Measurements from ENCODE around the gene LSM12.

Gene LSM12

DNA sequence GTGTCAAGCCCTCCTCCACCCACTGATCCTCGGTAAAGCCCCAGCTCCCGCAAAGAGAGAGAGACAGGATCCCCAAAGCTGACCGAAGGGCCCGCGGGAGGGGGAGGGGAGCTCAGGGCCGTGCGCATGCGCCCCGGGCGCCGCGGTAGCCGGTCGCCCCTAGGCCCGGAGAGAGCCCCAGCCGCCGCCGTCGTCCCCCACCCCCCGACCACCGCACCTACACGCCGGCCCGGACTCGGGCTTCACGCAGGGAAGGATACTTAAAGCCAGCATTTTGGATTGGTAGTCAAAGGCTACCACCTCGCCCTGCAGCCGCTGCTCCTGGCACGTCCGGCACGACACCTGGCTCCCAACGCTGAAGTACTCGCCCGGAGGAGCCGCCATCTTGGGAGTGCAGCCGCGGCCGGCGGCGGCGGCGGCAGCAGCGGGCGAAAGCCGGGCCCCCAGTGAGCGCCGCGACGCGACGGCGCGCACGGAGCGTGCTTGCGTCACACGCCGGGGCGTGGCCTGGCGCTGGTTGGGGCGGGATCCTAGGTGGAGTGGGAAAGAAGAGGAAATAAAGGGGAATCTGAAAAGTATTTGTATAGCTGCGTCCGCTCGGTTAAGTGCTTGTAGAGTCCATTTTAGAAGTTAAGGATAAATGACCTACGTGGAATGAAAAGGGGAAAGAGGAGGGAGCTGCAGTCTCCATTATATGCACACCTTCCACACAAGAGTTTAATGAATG is at the start of gene LSM12:
Gene LSM12, minus strand, starts transcription at position 468 of the 727 bp plus-strand sequence. Its CDS starts 84 bp downstream, at position 384.
- H3K9ac ChIP-seq (ENCODE audit: low read length): peak within 1 kb of the TSS; percentile 92
- no peaks in the 10 kb centered on the region for H3K9me3 ChIP-seq (ENCODE audit: control insufficient read depth, low read length)
- peaks cover 14% of the 10 kb centered on the region for H3K4me1 ChIP-seq (ENCODE audit: control insufficient read depth, insufficient read depth, low read length)
- peaks cover 18% of the 10 kb centered on the region for H3K36me3 ChIP-seq (ENCODE audit: control insufficient read depth, insufficient read depth, low read length, severe bottlenecking)
- H3K27me3 ChIP-seq (replicated peaks; ENCODE audit: control insufficient read depth, insufficient read depth, low read length): no peaks in the 10 kb centered on the region
- DNase-seq (ENCODE audit: low read depth): peak; percentile 96
- peak within 1 kb of the TSS; percentile 81 for H3K4me3 ChIP-seq (ENCODE audit: low read length)

DNA sequence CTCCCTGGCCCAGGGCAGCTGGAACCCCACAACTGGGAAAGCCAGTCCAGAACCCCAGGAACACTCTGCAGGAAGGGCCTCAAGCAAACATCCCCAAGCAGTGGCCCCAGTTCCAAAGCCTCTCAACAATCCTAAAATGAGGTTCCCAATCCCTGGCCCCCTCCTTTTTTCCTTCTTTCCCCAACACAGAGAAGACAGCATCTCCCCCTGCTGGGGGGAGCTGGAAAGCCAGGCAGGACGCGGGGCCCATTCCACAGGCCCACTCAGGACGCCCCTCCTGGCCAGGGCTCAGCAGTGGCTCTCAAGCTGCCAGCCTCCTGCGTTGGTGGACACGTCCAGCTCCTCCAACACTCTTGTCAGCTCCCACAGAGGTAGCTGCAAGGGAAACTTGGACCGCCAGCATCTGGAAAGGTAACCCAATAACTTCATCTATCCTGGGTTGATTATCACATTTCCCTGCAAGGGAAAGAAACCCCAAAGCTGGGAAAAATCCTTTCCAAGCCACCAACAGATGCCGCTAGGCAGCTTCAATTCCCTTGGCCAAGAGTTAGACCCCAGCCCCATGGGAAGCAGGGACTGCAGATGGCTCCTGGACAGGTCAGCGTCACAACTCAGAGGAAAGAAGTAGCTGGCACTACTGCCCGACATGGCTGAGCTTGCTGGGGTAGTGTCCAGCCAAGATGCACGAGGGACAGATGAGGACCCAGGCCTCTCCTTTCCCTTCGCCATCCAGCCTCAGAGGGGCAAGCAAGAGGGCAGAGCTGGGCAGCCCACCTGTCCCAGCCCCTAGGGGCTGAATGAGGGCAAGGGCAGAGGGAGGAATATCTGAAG is 49.3 kb upstream of the LSM12 start:
- Histone ChIP-seq H3K9ac (ENCODE audit: low read length) (peak overlapping the region; percentile 21), H3K36me3 (ENCODE audit: control insufficient read depth, insufficient read depth, low read length, severe bottlenecking) (peaks cover 16% of the 10 kb centered on the region), H3K27me3 (replicated peaks; ENCODE audit: control insufficient read depth, insufficient read depth, low read length) (no peaks in the 10 kb centered on the region), H3K4me1 (ENCODE audit: control insufficient read depth, insufficient read depth, low read length) (peaks cover 17% of the 10 kb centered on the region), H3K4me3 (ENCODE audit: low read length) (no peak overlapping the region), H3K9me3 (ENCODE audit: control insufficient read depth, low read length) (no peaks in the 10 kb centered on the region)
- peak; percentile 76 for DNase-seq (ENCODE audit: low read depth)

DNA sequence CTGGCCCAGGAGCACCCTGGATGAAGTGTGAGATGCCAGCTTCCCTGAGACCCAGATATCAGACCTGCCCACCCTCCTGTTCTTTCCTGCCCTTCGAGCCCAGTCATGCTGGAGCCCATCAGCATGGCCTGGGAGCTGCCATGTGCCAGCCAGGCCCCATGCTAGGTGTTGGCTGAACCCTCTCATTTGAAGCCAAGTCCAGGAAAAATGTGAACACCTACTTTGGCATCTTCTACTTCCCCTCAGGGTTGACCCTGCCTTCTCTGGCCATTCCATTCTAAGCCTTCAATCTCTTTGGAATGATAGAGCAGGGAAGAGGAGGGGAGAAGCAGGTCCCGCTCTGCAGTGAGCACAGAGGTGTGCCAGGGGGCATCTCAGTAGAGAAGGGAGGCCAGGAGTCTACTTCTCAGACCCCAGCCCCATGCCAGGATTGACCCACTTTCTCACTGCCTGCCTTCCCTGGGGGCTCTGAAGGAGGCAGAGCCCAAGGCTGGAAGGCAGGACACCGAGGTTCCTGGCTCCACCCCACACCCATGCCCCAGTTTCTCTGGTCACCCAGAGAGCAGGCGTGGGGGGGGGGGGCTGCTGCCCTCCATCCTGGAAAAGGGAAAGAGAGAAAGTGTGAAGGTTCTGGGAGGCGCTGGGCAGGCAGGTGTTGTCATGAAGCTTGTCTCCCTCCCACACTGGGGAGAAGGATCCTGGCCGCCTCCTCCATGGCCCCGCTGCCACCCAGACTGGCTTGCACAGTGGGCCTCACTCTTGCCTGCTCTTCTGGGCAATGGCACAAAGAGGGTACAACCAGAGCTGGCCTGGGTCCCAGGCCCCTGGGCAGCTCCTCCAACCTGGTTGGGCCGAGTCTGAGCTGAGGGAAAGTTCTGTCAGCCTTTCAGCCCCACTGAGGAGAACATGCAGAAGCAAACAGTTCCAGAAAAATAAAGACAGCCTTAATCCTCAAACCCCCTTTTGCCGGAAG is 47.7 kb upstream of the LSM12 start:
- peaks cover 16% of the 10 kb centered on the region for H3K36me3 ChIP-seq (ENCODE audit: control insufficient read depth, insufficient read depth, low read length, severe bottlenecking)
- H3K9me3 ChIP-seq (ENCODE audit: control insufficient read depth, low read length): no peaks in the 10 kb centered on the region
- DNase-seq (ENCODE audit: low read depth): no peak
- no peaks in the 10 kb centered on the region for H3K27me3 ChIP-seq (replicated peaks; ENCODE audit: control insufficient read depth, insufficient read depth, low read length)
- H3K9ac ChIP-seq (ENCODE audit: low read length): no peak overlapping the region
- H3K4me3 ChIP-seq (ENCODE audit: low read length): no peak overlapping the region
- H3K4me1 ChIP-seq (ENCODE audit: control insufficient read depth, insufficient read depth, low read length): peaks cover 30% of the 10 kb centered on the region

DNA sequence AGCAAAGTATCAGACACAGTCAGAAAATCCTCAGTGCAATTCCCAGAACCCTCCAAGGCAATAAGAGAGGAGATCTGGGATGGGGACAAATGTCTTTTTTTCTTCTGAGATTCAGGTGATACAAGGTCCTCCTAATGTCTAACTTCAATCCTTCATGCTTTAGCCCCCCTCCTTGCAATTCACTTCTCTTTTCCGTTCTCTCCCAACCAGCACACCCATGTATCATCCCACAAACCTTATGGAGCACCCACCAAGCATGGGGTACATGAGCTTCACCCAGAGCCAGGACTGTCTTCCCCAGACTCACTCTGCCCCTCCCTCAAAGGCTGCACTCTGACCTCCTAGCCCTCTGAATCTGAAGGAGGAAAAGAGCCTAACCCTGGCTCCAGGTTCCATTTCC is 46.9 kb upstream of the LSM12 start:
- H3K4me3 ChIP-seq (ENCODE audit: low read length): no peak overlapping the region
- peaks cover 36% of the 10 kb centered on the region for H3K4me1 ChIP-seq (ENCODE audit: control insufficient read depth, insufficient read depth, low read length)
- no peak overlapping the region for H3K9ac ChIP-seq (ENCODE audit: low read length)
- no peak for DNase-seq (ENCODE audit: low read depth)
- H3K27me3 ChIP-seq (replicated peaks; ENCODE audit: control insufficient read depth, insufficient read depth, low read length): no peaks in the 10 kb centered on the region
- peaks cover 16% of the 10 kb centered on the region for H3K36me3 ChIP-seq (ENCODE audit: control insufficient read depth, insufficient read depth, low read length, severe bottlenecking)
- H3K9me3 ChIP-seq (ENCODE audit: control insufficient read depth, low read length): no peaks in the 10 kb centered on the region

DNA sequence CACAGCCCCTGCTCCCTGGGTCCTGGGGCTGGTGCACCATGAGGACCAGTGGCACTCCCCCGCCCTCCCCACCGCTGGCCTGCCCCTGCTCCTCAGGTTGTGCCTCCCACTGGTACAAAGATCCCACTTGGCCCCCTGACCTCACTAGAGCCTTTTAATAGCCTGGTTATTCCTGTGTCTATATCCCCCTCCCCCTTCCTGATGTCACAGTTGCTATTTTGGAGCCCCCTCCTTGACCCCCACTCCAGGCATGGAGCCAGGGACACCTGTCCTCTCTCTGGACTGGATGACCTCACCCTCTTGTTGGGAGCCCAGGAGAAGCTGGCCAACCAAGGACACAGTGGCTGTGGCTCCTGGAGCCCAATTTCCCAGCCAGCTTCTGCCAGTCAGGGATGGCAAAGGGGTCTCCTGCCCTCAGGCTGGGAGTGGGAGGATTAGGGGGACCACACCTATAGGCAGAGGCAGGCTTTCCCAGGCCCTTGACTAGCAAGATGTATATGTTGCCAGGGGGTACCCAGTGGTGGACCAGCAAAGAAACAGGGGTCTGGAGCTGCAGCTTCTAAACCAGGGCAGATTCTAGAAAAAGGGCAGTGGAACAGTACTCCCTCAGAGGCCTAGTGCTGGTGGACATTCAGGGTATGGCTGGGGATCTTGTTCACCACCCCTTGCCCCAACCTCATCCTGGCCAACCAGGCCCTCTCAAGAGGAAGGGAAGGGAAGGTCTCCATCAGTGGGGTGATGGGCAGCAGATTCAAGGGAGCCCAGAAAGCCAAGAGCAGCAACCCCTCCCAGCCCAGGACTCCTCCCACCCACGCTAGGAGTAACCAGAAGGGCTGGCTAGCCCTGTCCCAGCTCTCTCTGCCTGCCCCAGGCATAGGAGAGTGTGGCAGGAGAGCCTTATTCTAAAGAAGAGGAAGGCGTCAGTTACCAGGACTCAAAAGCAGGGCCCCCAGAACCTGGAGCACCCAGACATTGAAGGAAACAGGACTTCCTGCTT is 46.1 kb upstream of the LSM12 start:
- H3K9ac ChIP-seq (ENCODE audit: low read length): no peak overlapping the region
- no peaks in the 10 kb centered on the region for H3K27me3 ChIP-seq (replicated peaks; ENCODE audit: control insufficient read depth, insufficient read depth, low read length)
- peaks cover 16% of the 10 kb centered on the region for H3K36me3 ChIP-seq (ENCODE audit: control insufficient read depth, insufficient read depth, low read length, severe bottlenecking)
- no peak for DNase-seq (ENCODE audit: low read depth)
- peaks cover 44% of the 10 kb centered on the region for H3K4me1 ChIP-seq (ENCODE audit: control insufficient read depth, insufficient read depth, low read length)
- H3K4me3 ChIP-seq (ENCODE audit: low read length): no peak overlapping the region
- H3K9me3 ChIP-seq (ENCODE audit: control insufficient read depth, low read length): no peaks in the 10 kb centered on the region

DNA sequence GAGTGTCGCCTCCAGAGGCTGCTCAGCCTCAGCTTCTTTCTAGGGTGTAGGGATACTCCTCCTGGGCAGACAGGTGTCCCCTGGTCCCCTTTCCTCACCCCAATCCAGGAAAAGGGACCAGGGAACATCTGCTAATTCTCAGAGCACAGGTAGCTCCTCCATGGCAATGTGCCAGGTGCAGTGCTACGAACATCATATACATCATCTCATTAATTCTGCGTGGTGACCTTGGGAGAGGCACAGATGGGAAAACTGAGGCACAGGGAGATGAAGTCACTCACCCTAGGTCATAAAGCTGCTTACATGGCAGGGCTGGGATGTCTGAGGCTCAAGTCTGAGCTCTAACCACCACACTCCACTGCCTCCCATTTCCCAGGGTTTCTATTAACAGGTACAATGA is 45.3 kb upstream of the LSM12 start:
- no peak for DNase-seq (ENCODE audit: low read depth)
- Histone ChIP-seq H3K4me1 (ENCODE audit: control insufficient read depth, insufficient read depth, low read length) (peaks cover 47% of the 10 kb centered on the region), H3K4me3 (ENCODE audit: low read length) (peak overlapping the region; percentile 20)

DNA sequence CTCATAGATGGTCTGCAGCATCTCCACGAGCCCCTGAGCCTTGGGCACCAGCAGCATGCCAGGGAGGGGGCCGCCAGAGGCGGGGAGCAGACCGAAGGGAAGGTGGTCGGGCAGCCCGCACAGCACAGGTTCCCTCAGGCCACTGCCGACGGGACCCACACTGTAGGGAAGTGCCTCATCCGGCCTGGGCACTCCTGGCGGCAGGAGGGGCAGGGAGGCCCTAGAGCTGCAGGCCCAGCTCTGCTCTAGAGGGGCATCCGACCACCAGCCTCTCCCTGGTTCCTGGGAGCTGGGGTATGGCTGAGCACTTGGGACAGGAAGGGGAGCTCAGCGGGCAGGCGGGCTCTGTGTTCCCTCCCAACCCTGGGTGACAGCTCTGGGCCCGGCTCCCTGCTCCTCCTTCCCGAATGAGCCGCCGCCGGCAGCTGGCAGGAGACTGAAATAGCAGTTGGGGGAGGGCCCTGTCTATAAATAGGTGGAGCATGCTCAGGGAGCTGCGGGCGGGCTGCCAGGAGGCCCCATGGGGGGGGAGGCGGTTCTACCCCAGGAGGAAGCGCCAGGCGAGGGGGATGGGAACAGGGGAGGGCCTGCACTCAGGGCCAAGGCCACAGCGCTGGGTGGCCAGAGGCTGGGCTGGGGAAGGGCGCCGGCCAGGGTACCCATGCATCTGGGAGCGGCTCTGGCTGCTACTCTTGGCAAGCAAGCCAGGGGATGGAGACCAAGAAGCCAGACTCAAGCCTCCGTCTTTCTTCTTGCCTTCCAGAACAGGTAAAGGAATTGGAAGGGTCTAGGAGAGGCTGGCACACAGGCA is 44.6 kb upstream of the LSM12 start:
- Histone ChIP-seq H3K36me3 (ENCODE audit: control insufficient read depth, insufficient read depth, low read length, severe bottlenecking) (peaks cover 7% of the 10 kb centered on the region), H3K9ac (ENCODE audit: low read length) (peak overlapping the region; percentile 87), H3K27me3 (replicated peaks; ENCODE audit: control insufficient read depth, insufficient read depth, low read length) (no peaks in the 10 kb centered on the region), H3K9me3 (ENCODE audit: control insufficient read depth, low read length) (no peaks in the 10 kb centered on the region), H3K4me3 (ENCODE audit: low read length) (peak overlapping the region; percentile 82), H3K4me1 (ENCODE audit: control insufficient read depth, insufficient read depth, low read length) (peaks cover 47% of the 10 kb centered on the region)
- peak; percentile 94 for DNase-seq (ENCODE audit: low read depth)

More for the DNA sequence above, 45.3 kb upstream of the LSM12 start:
- Histone ChIP-seq H3K36me3 (ENCODE audit: control insufficient read depth, insufficient read depth, low read length, severe bottlenecking) (peaks cover 11% of the 10 kb centered on the region), H3K27me3 (replicated peaks; ENCODE audit: control insufficient read depth, insufficient read depth, low read length) (no peaks in the 10 kb centered on the region), H3K9me3 (ENCODE audit: control insufficient read depth, low read length) (no peaks in the 10 kb centered on the region), H3K9ac (ENCODE audit: low read length) (peak overlapping the region; percentile 21)

DNA sequence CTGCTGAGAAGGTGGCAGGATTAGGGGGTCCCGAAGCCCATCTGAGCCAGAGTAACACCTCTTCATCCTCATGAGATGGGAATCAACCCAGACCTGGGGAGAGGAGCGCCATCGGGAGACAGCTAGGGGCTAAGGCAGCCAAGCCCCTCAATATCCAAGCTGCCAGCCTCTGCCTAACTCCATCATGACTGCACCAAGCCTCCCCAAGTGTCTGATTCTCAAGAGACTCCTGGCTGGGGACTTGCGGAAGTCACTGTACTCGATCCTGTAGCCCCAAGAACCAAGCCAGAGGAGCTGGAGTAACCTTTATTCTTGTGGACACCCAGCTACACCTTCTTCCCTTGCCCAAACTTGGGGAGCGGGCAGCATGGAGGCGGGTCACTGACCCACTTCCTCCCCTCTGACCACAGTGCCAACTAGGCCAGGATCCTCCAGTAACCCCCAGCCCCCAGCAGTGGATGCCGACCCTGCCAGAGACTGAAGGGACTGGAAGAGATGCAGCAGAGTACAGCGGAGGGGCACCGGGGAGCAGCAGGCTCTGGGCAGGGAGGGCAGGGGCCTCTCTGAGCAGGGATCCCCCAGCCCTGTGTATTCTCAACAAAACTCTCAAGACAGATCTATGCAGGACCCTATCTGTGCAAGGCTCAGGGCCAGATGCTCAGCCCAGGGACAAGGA is 43.7 kb upstream of the LSM12 start:
- no peak for DNase-seq (ENCODE audit: low read depth)
- H3K36me3 ChIP-seq (ENCODE audit: control insufficient read depth, insufficient read depth, low read length, severe bottlenecking): peaks cover 5% of the 10 kb centered on the region
- H3K4me1 ChIP-seq (ENCODE audit: control insufficient read depth, insufficient read depth, low read length): peaks cover 47% of the 10 kb centered on the region
- no peaks in the 10 kb centered on the region for H3K27me3 ChIP-seq (replicated peaks; ENCODE audit: control insufficient read depth, insufficient read depth, low read length)
- peak overlapping the region; percentile 82 for H3K4me3 ChIP-seq (ENCODE audit: low read length)
- H3K9ac ChIP-seq (ENCODE audit: low read length): peak overlapping the region; percentile 87
- H3K9me3 ChIP-seq (ENCODE audit: control insufficient read depth, low read length): no peaks in the 10 kb centered on the region

DNA sequence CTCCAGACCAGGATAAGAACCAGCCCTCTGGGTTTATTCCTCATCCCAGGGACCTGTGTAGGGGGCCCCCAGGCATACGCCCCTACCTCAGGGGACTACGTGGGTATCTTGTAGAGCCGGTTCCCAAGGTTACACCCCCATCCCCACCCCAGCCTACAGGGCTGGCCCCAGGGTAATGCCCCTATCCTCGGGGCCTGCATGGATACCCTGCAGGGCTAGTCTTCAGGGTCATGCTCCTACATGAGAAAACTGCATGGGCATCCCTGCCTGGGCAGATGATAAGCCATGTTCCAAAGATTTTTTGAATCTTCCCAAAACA is 42.8 kb upstream of the LSM12 start:
- H3K9me3 ChIP-seq (ENCODE audit: control insufficient read depth, low read length): no peaks in the 10 kb centered on the region
- H3K4me1 ChIP-seq (ENCODE audit: control insufficient read depth, insufficient read depth, low read length): peaks cover 47% of the 10 kb centered on the region
- H3K4me3 ChIP-seq (ENCODE audit: low read length): peak overlapping the region; percentile 82
- no peaks in the 10 kb centered on the region for H3K27me3 ChIP-seq (replicated peaks; ENCODE audit: control insufficient read depth, insufficient read depth, low read length)
- H3K36me3 ChIP-seq (ENCODE audit: control insufficient read depth, insufficient read depth, low read length, severe bottlenecking): no peaks in the 10 kb centered on the region
- H3K9ac ChIP-seq (ENCODE audit: low read length): peak overlapping the region; percentile 87
- no peak for DNase-seq (ENCODE audit: low read depth)
